Fibroblast of lung (primary cell): Measurements from ENCODE around the gene SLC30A7. TPM values are rescaled to one million over a fixed set of nuclear protein-coding genes. Genes with fewer than 3 reads are reported as not detected.
"Not testable (repeated sequence)": the region's sequence is repeated elsewhere in the genome, so short reads cannot be mapped to it uniquely, and the experiment has no call there.

ENCODE experiments used
- DNase-seq, 2 donors: peaks; one replicate each; pipeline versions ENCODE4 v3.0.0 to v3.0.0-alpha.2; 2010; ENCODE audit warnings: low read depth in 2 of 2
- H2AFZ ChIP-seq: 2 replicates; pipeline ENCODE4 v1.5.1; 2012; ENCODE audit warnings: low read length, control low read depth, inconsistent platforms
- H3K27ac ChIP-seq: 2 replicates; pipeline ENCODE4 v1.5.1; 2011; ENCODE audit warnings: low read length, control low read depth; ENCODE audit not compliant: insufficient read depth
- H3K27me3 ChIP-seq: 2 replicates; pipeline ENCODE4 v1.5.1; 2011; ENCODE audit warnings: mild to moderate bottlenecking, low read length; ENCODE audit not compliant: control insufficient read depth, insufficient read depth
- H3K36me3 ChIP-seq: 2 replicates; pipeline ENCODE4 v1.5.1; 2011; ENCODE audit warnings: low read length; ENCODE audit not compliant: control insufficient read depth, insufficient read depth
- H3K4me1 ChIP-seq: 2 replicates; pipeline ENCODE4 v1.5.1; 2011; ENCODE audit warnings: low read length; ENCODE audit not compliant: control insufficient read depth, insufficient read depth; ENCODE audit errors: extremely low read depth
- H3K4me2 ChIP-seq: 2 replicates; pipeline ENCODE4 v1.5.1; 2011; ENCODE audit warnings: low read length, control low read depth; ENCODE audit not compliant: insufficient read depth; ENCODE audit errors: extremely low read depth
- H3K4me3 ChIP-seq, 4 experiments: fragments of 200-600 bp in 1 of 4; sonication (generic) in 1 of 4; replicated peaks in 1 of 4; 2 replicates each; pipeline ENCODE4 v1.5.1; 2011 to 2016; ENCODE audit warnings: low read length in 4 of 4, low read depth in 3 of 4, mild to moderate bottlenecking in 3 of 4, control low read depth in 2 of 4, inconsistent platforms in 1 of 4, mixed read lengths in 1 of 4; ENCODE audit not compliant: insufficient read depth in 1 of 4; ENCODE audit errors: control extremely low read depth in 1 of 4
- H3K79me2 ChIP-seq: 2 replicates; pipeline ENCODE4 v1.5.1; 2012; ENCODE audit warnings: mild to moderate bottlenecking, low read length, inconsistent platforms; ENCODE audit not compliant: control insufficient read depth, insufficient read depth
- H3K9ac ChIP-seq: 2 replicates; pipeline ENCODE4 v1.5.1; 2011; ENCODE audit warnings: mild to moderate bottlenecking, low read length, control low read depth; ENCODE audit not compliant: insufficient read depth
- H3K9me3 ChIP-seq: 2 replicates; pipeline ENCODE4 v1.5.1; 2012; ENCODE audit warnings: low read depth, low read length; ENCODE audit not compliant: control insufficient read depth, insufficient read depth
- H4K20me1 ChIP-seq: 2 replicates; pipeline ENCODE4 v1.5.1; 2011; ENCODE audit warnings: low read length; ENCODE audit not compliant: control insufficient read depth, insufficient read depth; ENCODE audit errors: extremely low read depth
- EZH2 ChIP-seq: IDR thresholded peaks from 2 replicates; pipeline ENCODE4 v1.5.1; 2012; ENCODE audit warnings: low read length, control low read depth, mild to moderate bottlenecking; ENCODE audit errors: missing control alignments
- polyA plus RNA-seq, 2 donors: library from polyadenylated mRNA; depleted of rRNA in 1 of 2; stranded (reverse) in 1 of 2; unstranded in 1 of 2; fragments of >200 nt; gene quantifications; 2 replicates each; pipeline ENCODE4 v1.2.1, GENCODE V29; 2011 to 2012; ENCODE audit warnings: missing spikeins in 1 of 2
- total RNA-seq: library from RNA; depleted of rRNA; stranded (reverse); fragments of >200 nt; gene quantifications from 2 replicates; pipeline ENCODE4 v1.2.1, GENCODE V29; 2014
- TF ChIP-seq, protein P1 (sequence below), 2 donors: IDR thresholded peaks in 1 of 2; conservative IDR thresholded peaks in 1 of 2; 1 replicate in 1 of 2; 2 replicates in 1 of 2; pipeline ENCODE4 v1.5.1; 2011 to 2012; ENCODE audit warnings: low read length in 2 of 2, control low read depth in 1 of 2, inconsistent platforms in 1 of 2, low read depth in 1 of 2, mild to moderate bottlenecking in 1 of 2

SLC30A7 gene
- total and polyA plus RNA-seq, 2 donors (not counting 1 experiment from before 2014, with no cell fraction given), result 23.1 to 37.4 TPM

DNA sequence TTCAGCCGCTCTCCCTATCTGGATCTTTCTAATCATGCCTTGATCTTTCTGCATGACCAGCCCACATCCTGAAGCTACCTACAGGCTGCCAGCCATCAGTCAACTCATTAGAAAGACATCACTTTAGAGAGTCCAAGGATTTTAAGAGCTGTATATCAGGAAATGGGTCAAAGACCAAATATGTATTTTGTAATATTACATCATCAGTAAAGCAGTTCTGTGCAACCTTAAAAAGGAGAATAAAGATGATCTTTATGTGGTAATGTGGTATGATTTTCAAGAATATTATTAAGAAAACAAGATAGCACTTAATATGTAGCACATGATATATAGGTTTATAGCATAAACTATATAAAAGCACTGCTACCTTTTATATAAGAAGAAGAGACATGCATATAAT, 47.6 kb downstream of the SLC30A7 start:
- no peak overlapping the region for H3K4me2 ChIP-seq
- H3K4me1 ChIP-seq, result no peaks in the 10 kb centered on the region
- no peaks in the 10 kb centered on the region for H3K36me3 ChIP-seq
- no peak overlapping the region for H3K27ac ChIP-seq
- H3K4me3 ChIP-seq, result no peak overlapping the region
- DNase-seq, result no peak
- no peak for TF ChIP-seq EZH2
- TF ChIP-seq, protein P1, sequence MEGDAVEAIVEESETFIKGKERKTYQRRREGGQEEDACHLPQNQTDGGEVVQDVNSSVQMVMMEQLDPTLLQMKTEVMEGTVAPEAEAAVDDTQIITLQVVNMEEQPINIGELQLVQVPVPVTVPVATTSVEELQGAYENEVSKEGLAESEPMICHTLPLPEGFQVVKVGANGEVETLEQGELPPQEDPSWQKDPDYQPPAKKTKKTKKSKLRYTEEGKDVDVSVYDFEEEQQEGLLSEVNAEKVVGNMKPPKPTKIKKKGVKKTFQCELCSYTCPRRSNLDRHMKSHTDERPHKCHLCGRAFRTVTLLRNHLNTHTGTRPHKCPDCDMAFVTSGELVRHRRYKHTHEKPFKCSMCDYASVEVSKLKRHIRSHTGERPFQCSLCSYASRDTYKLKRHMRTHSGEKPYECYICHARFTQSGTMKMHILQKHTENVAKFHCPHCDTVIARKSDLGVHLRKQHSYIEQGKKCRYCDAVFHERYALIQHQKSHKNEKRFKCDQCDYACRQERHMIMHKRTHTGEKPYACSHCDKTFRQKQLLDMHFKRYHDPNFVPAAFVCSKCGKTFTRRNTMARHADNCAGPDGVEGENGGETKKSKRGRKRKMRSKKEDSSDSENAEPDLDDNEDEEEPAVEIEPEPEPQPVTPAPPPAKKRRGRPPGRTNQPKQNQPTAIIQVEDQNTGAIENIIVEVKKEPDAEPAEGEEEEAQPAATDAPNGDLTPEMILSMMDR (conservative IDR thresholded peaks at IDR 0.05 in 1 of 2, IDR thresholded peaks at IDR 0.05 in 1 of 2; ENCODE audit: low read depth in 1 of 2, low read length in 2 of 2), result no peak
- no peaks in the 10 kb centered on the region for H3K9me3 ChIP-seq
- no peaks in the 10 kb centered on the region for H3K79me2 ChIP-seq
- H2AFZ ChIP-seq, result no peak overlapping the region
- no peak overlapping the region for H3K9ac ChIP-seq
- H3K27me3 ChIP-seq, result no peaks in the 10 kb centered on the region
- H4K20me1 ChIP-seq, result no peaks in the 10 kb centered on the region

DNA sequence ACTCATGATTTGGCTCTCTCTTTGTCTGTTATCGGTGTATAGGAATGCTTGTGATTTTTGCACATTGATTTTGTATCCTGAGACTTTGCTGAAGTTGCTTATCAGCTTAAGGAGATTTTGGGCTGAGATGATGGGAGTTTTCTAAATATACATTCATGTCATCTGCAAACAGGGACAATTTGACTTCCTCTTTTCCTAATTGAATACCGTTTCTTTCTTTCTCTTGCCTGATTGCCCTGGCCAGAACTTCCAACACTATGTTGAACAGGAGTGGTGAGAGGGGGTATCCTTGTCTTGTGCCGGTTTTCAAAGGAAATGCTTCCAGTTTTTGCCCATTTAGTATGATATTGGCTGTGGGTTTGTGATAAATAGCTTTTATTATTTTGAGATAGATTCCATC, 50.2 kb downstream of the SLC30A7 start:
- not testable (repeated sequence) for H4K20me1 ChIP-seq, H3K79me2 ChIP-seq, H3K9ac ChIP-seq, DNase-seq, H3K4me3 ChIP-seq, H2AFZ ChIP-seq, H3K9me3 ChIP-seq, H3K27ac ChIP-seq, H3K36me3 ChIP-seq, H3K4me1 ChIP-seq, H3K27me3 ChIP-seq, H3K4me2 ChIP-seq

DNA sequence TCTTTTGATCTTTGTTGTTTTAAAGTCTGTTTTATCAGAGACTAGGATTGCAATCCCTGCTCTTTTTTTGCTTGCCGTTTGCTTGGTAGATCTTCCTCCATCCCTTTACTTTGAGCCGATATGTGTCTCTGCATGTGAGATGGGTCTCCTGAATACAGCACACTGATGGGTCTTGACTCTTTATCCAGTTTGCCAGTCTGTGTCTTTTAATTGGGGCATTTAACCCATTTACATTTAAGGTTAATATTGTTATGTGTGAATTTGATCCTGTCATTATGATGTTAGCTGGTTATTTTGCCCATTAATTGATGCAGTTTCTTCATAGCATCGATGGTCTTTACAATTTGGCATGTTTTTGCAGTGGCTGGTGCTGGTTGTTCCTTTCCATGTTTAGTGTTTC, 51.9 kb downstream of the SLC30A7 start:
- H3K27me3 ChIP-seq, DNase-seq, H3K4me2 ChIP-seq, H2AFZ ChIP-seq, H3K9me3 ChIP-seq, H3K4me1 ChIP-seq, H3K4me3 ChIP-seq, H3K9ac ChIP-seq, H4K20me1 ChIP-seq, H3K79me2 ChIP-seq, H3K27ac ChIP-seq, H3K36me3 ChIP-seq: not testable (repeated sequence)

DNA sequence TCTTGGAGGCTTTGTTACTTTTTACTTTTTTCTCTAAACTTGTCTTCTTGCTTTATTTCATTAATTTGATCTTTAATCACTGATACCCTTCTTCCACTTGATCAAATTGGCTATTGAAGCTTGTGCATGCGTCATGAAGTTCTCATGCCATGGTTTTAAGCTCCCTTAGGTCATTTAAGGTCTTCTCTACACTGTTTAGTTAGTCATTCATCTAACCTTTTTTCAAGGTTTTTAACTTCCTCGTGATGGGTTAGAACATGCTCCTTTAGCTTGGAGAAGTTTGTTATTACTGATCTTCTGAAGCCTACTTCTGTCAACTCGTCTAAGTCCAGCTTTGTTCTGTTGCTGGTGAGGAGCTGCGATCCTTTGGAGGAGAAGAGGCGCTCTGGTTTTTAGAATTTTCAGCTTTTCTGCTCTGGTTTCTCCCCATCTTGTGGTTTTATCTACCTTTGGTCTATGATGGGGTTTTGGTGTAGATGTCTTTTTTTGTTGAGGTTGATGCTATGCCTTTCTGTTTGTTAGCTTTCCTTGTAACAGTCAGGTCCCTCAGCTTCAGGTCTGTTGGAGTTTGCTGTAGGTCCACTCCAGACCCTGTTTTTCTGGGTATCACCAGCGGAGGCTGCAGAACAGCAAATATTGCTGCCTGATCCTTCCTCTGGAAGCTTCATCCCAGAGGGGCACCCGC, 53.0 kb downstream of the SLC30A7 start:
- H3K27ac ChIP-seq, H3K79me2 ChIP-seq, H3K4me3 ChIP-seq, H4K20me1 ChIP-seq, H2AFZ ChIP-seq, H3K4me2 ChIP-seq, H3K9ac ChIP-seq, H3K4me1 ChIP-seq, H3K9me3 ChIP-seq, DNase-seq, H3K27me3 ChIP-seq, H3K36me3 ChIP-seq: not testable (repeated sequence)

DNA sequence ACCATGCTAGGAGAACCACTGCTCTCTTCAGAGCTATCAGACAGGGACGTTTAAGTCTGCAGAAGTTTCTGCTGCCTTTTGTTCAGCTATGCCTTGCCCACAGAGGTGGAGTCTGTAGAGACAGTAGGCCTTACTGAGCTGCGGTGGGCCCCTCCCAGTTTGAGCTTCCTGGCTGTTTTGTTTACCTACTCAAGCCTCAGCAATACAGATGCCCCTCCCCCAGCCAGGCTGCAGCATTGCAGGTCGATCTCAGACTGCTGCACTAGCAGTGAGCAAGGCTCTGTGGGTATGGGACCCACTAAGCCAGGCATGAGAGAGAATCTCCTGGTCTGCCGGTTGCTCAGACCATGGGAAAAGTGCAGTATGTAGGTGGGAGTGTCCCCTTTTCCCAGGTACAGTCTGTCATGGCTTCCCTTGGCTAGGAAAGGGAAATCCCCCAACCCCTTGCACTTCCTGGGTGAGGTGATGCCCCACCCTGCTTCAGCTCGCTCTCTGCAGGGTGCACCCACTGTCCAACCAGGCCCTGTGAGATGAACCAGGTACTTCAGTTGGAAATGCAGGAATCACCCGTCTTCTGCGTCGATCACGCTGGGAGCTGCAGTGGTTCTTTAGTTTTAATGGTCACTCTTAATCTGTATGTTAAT, 53.7 kb downstream of the SLC30A7 start:
- H4K20me1 ChIP-seq, H3K4me3 ChIP-seq, H3K36me3 ChIP-seq, H3K4me1 ChIP-seq, H3K27ac ChIP-seq, H3K79me2 ChIP-seq, H3K27me3 ChIP-seq, H3K9me3 ChIP-seq, H3K9ac ChIP-seq, H2AFZ ChIP-seq, H3K4me2 ChIP-seq: not testable (repeated sequence)
- peak; percentile 16 to 23 for DNase-seq
